HepG2 (cell line): ENCODE measurements around the gene WNT3. TPM values are rescaled to one million over a fixed set of nuclear protein-coding genes. Genes with fewer than 3 reads are reported as not detected.

Source experiments
- AKAP8 ChIP-seq: sonication (generic); formaldehyde crosslinking; IDR thresholded peaks from 2 replicates; pipeline ENCODE4 v1.5.1; 2020; ENCODE audit warnings: mild to moderate bottlenecking, missing genetic modification reagents
- BATF2 ChIP-seq: sonication (generic); formaldehyde crosslinking; IDR thresholded peaks from 2 replicates; pipeline ENCODE4 v1.8.0; 2022; ENCODE audit warnings: mild to moderate bottlenecking, missing genetic modification reagents, moderate library complexity
- ESRRA ChIP-seq: sonication (generic); formaldehyde crosslinking; IDR thresholded peaks from 2 replicates; pipeline ENCODE4 v1.5.1; 2020; ENCODE audit warnings: mild to moderate bottlenecking, low read depth, missing genetic modification reagents
- HOXA9 ChIP-seq: sonication (generic); formaldehyde crosslinking; IDR thresholded peaks from 2 replicates; pipeline ENCODE4 v1.8.1; 2022; ENCODE audit warnings: missing genetic modification reagents, mild to moderate bottlenecking, moderate library complexity, borderline replicate concordance
- KAT8 ChIP-seq: IDR thresholded peaks from 2 replicates; pipeline ENCODE4 v1.6.1; 2016; ENCODE audit warnings: missing genetic modification reagents, missing compliant biosample characterization
- KMT2B ChIP-seq: IDR thresholded peaks from 2 replicates; pipeline ENCODE4 v1.6.1; 2016; ENCODE audit warnings: missing genetic modification reagents, missing compliant biosample characterization
- MXD3 ChIP-seq: IDR thresholded peaks from 2 replicates; pipeline ENCODE4 v1.6.1; 2016; ENCODE audit warnings: mild to moderate bottlenecking, missing biosample characterization, missing genetic modification reagents
- RBAK ChIP-seq: sonication (generic); formaldehyde crosslinking; IDR thresholded peaks from 2 replicates; pipeline ENCODE4 v1.5.1; 2020; ENCODE audit warnings: mild to moderate bottlenecking, missing genetic modification reagents
- SALL2 ChIP-seq: sonication (generic); formaldehyde crosslinking; IDR thresholded peaks from 2 replicates; pipeline ENCODE4 v1.8.1; 2023; ENCODE audit warnings: mild to moderate bottlenecking, missing genetic modification reagents, inconsistent platforms
- SKIL ChIP-seq: sonication (generic); formaldehyde crosslinking; IDR thresholded peaks from 2 replicates; pipeline ENCODE4 v1.8.0; 2022; ENCODE audit warnings: missing genetic modification reagents, mild to moderate bottlenecking, moderate library complexity, borderline replicate concordance
- SMAD9 ChIP-seq: sonication (generic); formaldehyde crosslinking; IDR thresholded peaks from 2 replicates; pipeline ENCODE4 v1.5.1; 2020; ENCODE audit warnings: mild to moderate bottlenecking, missing genetic modification reagents
- SMARCE1 ChIP-seq: fragments of 450-650 bp; IDR thresholded peaks from 2 replicates; pipeline ENCODE4 v1.6.1; 2017; ENCODE audit warnings: borderline replicate concordance
- TFDP2 ChIP-seq: sonication (generic); formaldehyde crosslinking; IDR thresholded peaks from 2 replicates; pipeline ENCODE4 v1.4.0; 2020; ENCODE audit warnings: missing genetic modification reagents
- ZFP82 ChIP-seq: sonication (generic); formaldehyde crosslinking; IDR thresholded peaks from 2 replicates; pipeline ENCODE4 v1.5.1; 2020; ENCODE audit warnings: mild to moderate bottlenecking, missing genetic modification reagents, borderline replicate concordance
- ZMYM2 ChIP-seq: sonication (generic); formaldehyde crosslinking; IDR thresholded peaks from 2 replicates; pipeline ENCODE4 v1.8.0; 2022; ENCODE audit warnings: mild to moderate bottlenecking, missing genetic modification reagents
- ZNF143 ChIP-seq: sonication (generic); formaldehyde crosslinking; IDR thresholded peaks from 2 replicates; pipeline ENCODE4 v1.4.0; 2020; ENCODE audit warnings: missing genetic modification reagents
- ZNF230 ChIP-seq: sonication (generic); formaldehyde crosslinking; IDR thresholded peaks from 2 replicates; pipeline ENCODE4 v1.4.0; 2020; ENCODE audit warnings: mild to moderate bottlenecking, missing genetic modification reagents
- ZNF317 ChIP-seq: sonication (generic); formaldehyde crosslinking; IDR thresholded peaks from 2 replicates; pipeline ENCODE4 v1.5.0; 2020; ENCODE audit warnings: mild to moderate bottlenecking, missing genetic modification reagents
- ZNF468 ChIP-seq: sonication (generic); formaldehyde crosslinking; IDR thresholded peaks from 2 replicates; pipeline ENCODE4 v1.8.0; 2022; ENCODE audit warnings: mild to moderate bottlenecking, moderate library complexity, missing genetic modification reagents
- ZNF503 ChIP-seq: sonication (generic); formaldehyde crosslinking; IDR thresholded peaks from 2 replicates; pipeline ENCODE4 v1.4.0; 2020; ENCODE audit warnings: missing genetic modification reagents
- ZNF713 ChIP-seq: sonication (generic); formaldehyde crosslinking; IDR thresholded peaks from 2 replicates; pipeline ENCODE4 v1.4.0; 2020; ENCODE audit warnings: mild to moderate bottlenecking, missing genetic modification reagents
- ZNF777 ChIP-seq: sonication (generic); formaldehyde crosslinking; IDR thresholded peaks from 2 replicates; pipeline ENCODE4 v1.4.0; 2020; ENCODE audit warnings: missing genetic modification reagents
- ZNF883 ChIP-seq: sonication (generic); formaldehyde crosslinking; IDR thresholded peaks from 2 replicates; pipeline ENCODE4 v1.5.1; 2020; ENCODE audit warnings: mild to moderate bottlenecking, missing genetic modification reagents; ENCODE audit errors: not compliant biosample characterization
- polyA plus RNA-seq, 8 experiments: library from polyadenylated mRNA; depleted of rRNA in 3 of 8; stranded (reverse) in 7 of 8; unstranded in 1 of 8; fragments of >200 nt; fragmentation: Illumina TruSeq in 4 of 8; extraction: Trizol in 4 of 8; gene quantifications; 2 replicates each; pipeline versions ENCODE4 v1.2.1 to v1.2.3, GENCODE V29; 2011 to 2016; ENCODE audit warnings: low read depth in 4 of 8, missing spikeins in 1 of 8, mixed read lengths in 1 of 8; ENCODE audit not compliant: insufficient read depth in 1 of 8
- total RNA-seq, 5 experiments: library from RNA; depleted of rRNA; stranded (reverse); fragments of >200 nt; fragmentation: Illumina TruSeq; extraction: Trizol; gene quantifications; 2 replicates each; pipeline ENCODE4 v1.2.3, GENCODE V29; 2016; ENCODE audit warnings: low read depth in 1 of 5

The WNT3 gene
- total and polyA plus RNA-seq, 2 of the 13 experiments (the other 11 are each of a cell fraction or from before 2014, with no cell fraction given), result 8.5 to 10.3 TPM

GRCh38 chr17:46770818-46771560, 47.5 kb downstream of the WNT3 start (continued):
- TF ChIP-seq MXD3 (CRISPR knock-in tag) (no peak; the same call in 1 of the 2 replicates), ZNF713 (CRISPR knock-in tag) (no peak), AKAP8 (CRISPR knock-in tag) (no peak), BATF2 (no peak), ZNF777 (CRISPR knock-in tag) (peak; percentile 96), SMARCE1 (no peak), KMT2B (CRISPR knock-in tag) (no peak), ZNF317 (CRISPR knock-in tag) (no peak), SALL2 (CRISPR knock-in tag) (peak; percentile 73; the same call in 1 of the 2 replicates), ZNF503 (CRISPR knock-in tag) (peak; percentile 32; the same call in 1 of the 2 replicates), HOXA9 (CRISPR knock-in tag) (no peak), ZMYM2 (0 out of 2 replicates have a peak, but pooled peaks have one; percentile 53), SMAD9 (CRISPR knock-in tag) (no peak), ZNF468 (no peak), ZNF883 (CRISPR knock-in tag) (peak; percentile 68), SKIL (CRISPR knock-in tag) (no peak; the same call in 1 of the 2 replicates), ZNF230 (no peak), ZNF143 (no peak; the same call in 1 of the 2 replicates), RBAK (CRISPR knock-in tag) (no peak), TFDP2 (CRISPR knock-in tag) (peak; percentile 69; the same call in 1 of the 2 replicates), ZFP82 (CRISPR knock-in tag) (peak; percentile 67; the same call in 1 of the 2 replicates), KAT8 (CRISPR knock-in tag) (no peak; the same call in 1 of the 2 replicates), ESRRA (CRISPR knock-in tag) (no peak)
